RWPE2 (cell line): Measurements from ENCODE around the gene USP44.

Experiments
- ATAC-seq: fragments of 200-7000 bp; cut with Tn5 transposase; 3 replicates; pipeline ENCODE4 v1.9.1; 2021; ENCODE audit warnings: low read depth
- DNase-seq: peaks from one replicate; pipeline ENCODE4 v3.0.0-alpha.2; 2020; ENCODE audit warnings: low spot score
- H3K27ac ChIP-seq: fragments of 450-650 bp; 2 replicates; pipeline ENCODE4 v1.5.1; 2017; ENCODE audit warnings: mild to moderate bottlenecking; ENCODE audit not compliant: poor library complexity, severe bottlenecking
- H3K27me3 ChIP-seq: fragments of 250-450 bp; sonication (Bioruptor Pico); 2 replicates; pipeline ENCODE4 v1.5.1; 2021; ENCODE audit warnings: mild to moderate bottlenecking, moderate library complexity; ENCODE audit not compliant: insufficient read depth, poor library complexity, severe bottlenecking
- H3K36me3 ChIP-seq: fragments of 250-450 bp; sonication (Bioruptor Pico); 2 replicates; pipeline ENCODE4 v1.5.1; 2020; ENCODE audit warnings: low read depth, mild to moderate bottlenecking, moderate library complexity
- H3K4me1 ChIP-seq: fragments of 250-450 bp; sonication (Bioruptor Pico); 2 replicates; pipeline ENCODE4 v1.5.1; 2021; ENCODE audit warnings: mild to moderate bottlenecking, moderate library complexity; ENCODE audit not compliant: insufficient read depth, poor library complexity, severe bottlenecking
- H3K4me3 ChIP-seq: fragments of 250-450 bp; sonication (Bioruptor Pico); 2 replicates; pipeline ENCODE4 v1.5.1; 2021; ENCODE audit warnings: mild to moderate bottlenecking, moderate library complexity; ENCODE audit not compliant: severe bottlenecking
- H3K9me3 ChIP-seq: fragments of 250-450 bp; sonication (Bioruptor Pico); 2 replicates; pipeline ENCODE4 v1.5.1; 2021; ENCODE audit warnings: mild to moderate bottlenecking, moderate library complexity; ENCODE audit not compliant: severe bottlenecking
- TF ChIP-seq, protein P1 (sequence below): fragments of 450-650 bp; IDR thresholded peaks from one replicate; pipeline ENCODE4 v1.5.1; 2017; ENCODE audit warnings: mild to moderate bottlenecking, moderate library complexity; ENCODE audit not compliant: poor library complexity, severe bottlenecking

USP44 gene

DNA sequence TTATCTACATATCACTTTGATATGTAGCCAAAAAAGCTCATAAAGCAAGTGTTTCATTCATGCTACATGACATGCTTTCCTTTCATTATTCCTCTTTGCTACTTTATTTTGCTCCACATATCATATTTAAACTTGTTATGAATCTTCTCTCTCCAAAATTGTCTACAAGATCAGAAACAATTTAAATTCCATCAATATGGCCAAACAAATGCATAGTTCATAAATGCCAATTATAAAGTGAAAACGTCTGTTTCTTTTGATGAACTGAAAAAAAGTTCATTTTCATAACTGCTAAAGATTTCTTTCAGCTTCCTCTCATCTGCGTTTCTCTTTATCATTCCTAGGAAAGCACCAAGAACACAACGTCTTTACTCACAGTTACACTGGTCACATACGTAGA, 22.8 kb downstream of the USP44 start:
- Histone ChIP-seq H3K27me3 (no peaks in the 10 kb centered on the region), H3K4me1 (no peaks in the 10 kb centered on the region), H3K9me3 (no peaks in the 10 kb centered on the region), H3K36me3 (no peaks in the 10 kb centered on the region), H3K4me3 (no peak overlapping the region), H3K27ac (no peak overlapping the region)
- ATAC-seq = no peak
- TF ChIP-seq, protein P1, sequence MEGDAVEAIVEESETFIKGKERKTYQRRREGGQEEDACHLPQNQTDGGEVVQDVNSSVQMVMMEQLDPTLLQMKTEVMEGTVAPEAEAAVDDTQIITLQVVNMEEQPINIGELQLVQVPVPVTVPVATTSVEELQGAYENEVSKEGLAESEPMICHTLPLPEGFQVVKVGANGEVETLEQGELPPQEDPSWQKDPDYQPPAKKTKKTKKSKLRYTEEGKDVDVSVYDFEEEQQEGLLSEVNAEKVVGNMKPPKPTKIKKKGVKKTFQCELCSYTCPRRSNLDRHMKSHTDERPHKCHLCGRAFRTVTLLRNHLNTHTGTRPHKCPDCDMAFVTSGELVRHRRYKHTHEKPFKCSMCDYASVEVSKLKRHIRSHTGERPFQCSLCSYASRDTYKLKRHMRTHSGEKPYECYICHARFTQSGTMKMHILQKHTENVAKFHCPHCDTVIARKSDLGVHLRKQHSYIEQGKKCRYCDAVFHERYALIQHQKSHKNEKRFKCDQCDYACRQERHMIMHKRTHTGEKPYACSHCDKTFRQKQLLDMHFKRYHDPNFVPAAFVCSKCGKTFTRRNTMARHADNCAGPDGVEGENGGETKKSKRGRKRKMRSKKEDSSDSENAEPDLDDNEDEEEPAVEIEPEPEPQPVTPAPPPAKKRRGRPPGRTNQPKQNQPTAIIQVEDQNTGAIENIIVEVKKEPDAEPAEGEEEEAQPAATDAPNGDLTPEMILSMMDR = no peak
- DNase-seq = no peak

DNA sequence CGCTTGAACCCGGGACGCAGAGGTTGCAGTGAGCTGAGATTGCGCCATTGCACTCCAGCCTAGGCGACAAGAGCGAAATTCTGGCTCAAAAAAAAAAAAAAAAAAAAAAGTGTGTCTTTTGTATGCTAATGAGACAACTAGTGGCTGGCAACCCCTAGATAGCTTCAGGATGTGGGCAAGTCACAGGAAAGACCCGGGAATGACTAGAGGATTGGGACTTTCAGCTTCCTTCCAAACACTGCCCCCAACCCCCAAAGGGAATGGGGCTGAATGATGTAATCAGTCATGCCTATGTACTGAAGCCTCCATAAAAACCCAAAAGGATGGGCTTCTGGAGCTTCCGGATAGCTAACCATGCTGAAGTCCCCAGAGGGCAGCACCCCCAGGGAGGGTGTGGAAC, 28.6 kb downstream of the USP44 start:
- no peaks in the 10 kb centered on the region for H3K9me3 ChIP-seq
- no peaks in the 10 kb centered on the region for H3K27me3 ChIP-seq
- H3K36me3 ChIP-seq = no peaks in the 10 kb centered on the region
- H3K27ac ChIP-seq = no peak overlapping the region
- DNase-seq (no peak), ATAC-seq (no peak)
- TF ChIP-seq, protein P1 = no peak
- no peaks in the 10 kb centered on the region for H3K4me1 ChIP-seq
- H3K4me3 ChIP-seq = no peak overlapping the region

DNA sequence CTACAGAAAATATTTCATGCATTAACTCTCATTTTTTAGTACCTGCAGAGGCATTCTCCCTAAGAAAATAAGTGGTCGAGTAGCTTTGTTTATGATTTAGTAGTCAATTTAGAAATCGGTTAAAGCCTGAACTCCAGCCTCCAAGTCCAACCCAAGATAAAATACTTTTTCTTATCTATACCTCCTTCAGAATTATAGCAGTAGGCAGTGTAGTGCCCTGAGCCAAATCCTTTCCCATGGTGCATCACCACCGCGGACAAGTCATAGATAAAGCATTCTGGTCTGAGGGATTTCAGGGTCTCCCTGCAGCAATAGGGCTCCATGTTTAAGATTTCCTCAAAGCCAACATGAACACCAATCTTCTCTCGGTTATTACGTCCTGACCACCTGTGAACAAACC, 30.5 kb downstream of the USP44 start:
- ATAC-seq = no peak
- TF ChIP-seq, protein P1 = no peak
- DNase-seq = no peak
- Histone ChIP-seq H3K4me1 (no peaks in the 10 kb centered on the region), H3K27me3 (no peaks in the 10 kb centered on the region), H3K4me3 (no peak overlapping the region), H3K27ac (no peak overlapping the region), H3K36me3 (no peaks in the 10 kb centered on the region), H3K9me3 (peaks cover 3% of the 10 kb centered on the region)

DNA sequence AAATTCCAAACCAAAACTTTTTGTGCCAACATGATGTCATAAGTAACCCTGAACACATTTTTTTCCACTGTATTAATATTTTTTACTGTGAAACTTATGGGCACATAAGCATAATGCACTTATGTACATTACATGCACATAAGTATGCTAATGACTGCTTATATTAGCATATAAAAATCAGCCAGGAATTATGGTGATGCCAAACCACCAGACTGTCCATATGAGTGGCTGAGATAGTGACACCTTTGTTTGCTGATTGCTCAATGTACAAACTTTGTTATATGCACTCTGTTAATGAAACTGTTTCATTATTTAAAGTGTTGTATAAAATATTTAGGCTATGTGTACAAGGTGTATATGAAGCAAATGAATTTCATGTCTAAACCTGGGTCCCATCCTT, 32.3 kb downstream of the USP44 start:
- ATAC-seq (no peak), DNase-seq (no peak)
- Histone ChIP-seq H3K9me3 (peaks cover 3% of the 10 kb centered on the region), H3K27me3 (no peaks in the 10 kb centered on the region), H3K27ac (no peak overlapping the region), H3K4me3 (no peak overlapping the region), H3K4me1 (no peaks in the 10 kb centered on the region), H3K36me3 (peaks cover 11% of the 10 kb centered on the region)
- TF ChIP-seq, protein P1 = no peak

DNA sequence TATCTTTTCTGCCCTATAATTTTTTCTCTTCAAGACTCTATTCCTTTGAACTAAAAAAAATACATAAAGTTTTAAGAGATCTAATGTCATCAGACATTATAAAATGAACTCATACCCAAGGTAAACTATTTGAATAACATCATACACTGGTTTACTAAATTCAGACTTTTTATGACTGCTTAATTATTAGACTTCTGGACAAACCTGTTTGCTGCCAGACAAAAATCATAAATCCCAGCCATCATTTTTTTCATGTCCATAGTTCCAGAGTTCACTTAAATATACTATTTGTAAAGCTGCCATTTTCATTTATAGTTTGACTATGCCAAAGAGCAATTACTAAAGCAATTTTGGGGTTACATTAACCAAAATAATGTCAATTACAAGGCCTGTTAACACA, 34.0 kb downstream of the USP44 start:
- Histone ChIP-seq H3K27me3 (no peaks in the 10 kb centered on the region), H3K4me3 (no peak overlapping the region), H3K27ac (no peak overlapping the region), H3K4me1 (no peaks in the 10 kb centered on the region), H3K9me3 (peaks cover 3% of the 10 kb centered on the region), H3K36me3 (peaks cover 28% of the 10 kb centered on the region)
- TF ChIP-seq, protein P1 = no peak
- no peak for ATAC-seq
- no peak for DNase-seq
